ENCODE results near the gene GNG12.

The GNG12 gene

DNA sequence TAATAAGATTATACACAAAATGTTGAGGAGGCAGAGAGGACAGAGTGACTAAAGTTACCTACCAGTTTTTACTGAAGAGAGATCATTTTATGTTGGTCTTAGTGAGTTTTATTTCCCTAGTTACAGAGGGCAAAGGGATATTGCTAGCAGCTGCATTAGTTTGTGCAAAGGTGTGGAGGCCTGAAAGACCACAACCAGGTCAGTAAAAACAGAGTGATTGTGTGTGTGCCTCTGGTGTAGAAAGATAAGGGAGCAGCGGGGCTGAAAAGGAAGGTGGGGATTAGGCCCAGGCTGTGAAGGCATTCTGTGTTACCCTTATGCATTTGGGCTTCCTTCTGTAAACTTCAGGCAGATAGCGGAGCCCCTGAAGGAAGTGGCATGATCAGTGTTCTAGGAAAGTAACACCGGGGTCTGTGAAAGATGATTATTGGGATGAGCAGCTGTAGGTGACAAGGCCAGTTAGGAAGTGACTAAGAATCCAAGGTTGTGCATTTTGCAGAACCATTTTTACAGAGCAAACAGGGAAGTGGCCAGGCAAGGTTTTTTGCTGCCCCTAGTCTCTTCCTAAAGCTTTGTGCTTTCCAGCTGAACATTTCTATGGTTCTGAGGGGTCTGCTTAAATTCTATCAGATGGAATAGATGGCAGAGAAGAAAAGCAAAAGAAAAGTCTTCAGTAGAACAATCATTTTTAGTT is 144.6 kb downstream of the GNG12 start:
- TF ChIP-seq CTCF (IDR thresholded peaks at IDR 0.05; ENCODE audit: low read depth, low read length), result no peak

DNA sequence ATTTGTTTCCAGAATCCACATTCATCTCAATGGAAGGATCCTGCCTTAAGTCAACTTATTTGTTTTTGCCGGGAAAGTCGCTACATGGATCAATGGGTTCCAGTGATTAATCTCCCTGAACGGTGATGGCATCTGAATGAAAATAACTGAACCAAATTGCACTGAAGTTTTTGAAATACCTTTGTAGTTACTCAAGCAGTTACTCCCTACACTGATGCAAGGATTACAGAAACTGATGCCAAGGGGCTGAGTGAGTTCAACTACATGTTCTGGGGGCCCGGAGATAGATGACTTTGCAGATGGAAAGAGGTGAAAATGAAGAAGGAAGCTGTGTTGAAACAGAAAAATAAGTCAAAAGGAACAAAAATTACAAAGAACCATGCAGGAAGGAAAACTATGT is 145.6 kb downstream of the GNG12 start:
- no peak for TF ChIP-seq CTCF (IDR thresholded peaks at IDR 0.05; ENCODE audit: low read depth, low read length)
- no peak for DNase-seq (ENCODE audit: extremely low read depth, low read depth)

More for the DNA sequence above, 144.6 kb downstream of the GNG12 start:
- no peak for DNase-seq (ENCODE audit: extremely low read depth, low read depth)

DNA sequence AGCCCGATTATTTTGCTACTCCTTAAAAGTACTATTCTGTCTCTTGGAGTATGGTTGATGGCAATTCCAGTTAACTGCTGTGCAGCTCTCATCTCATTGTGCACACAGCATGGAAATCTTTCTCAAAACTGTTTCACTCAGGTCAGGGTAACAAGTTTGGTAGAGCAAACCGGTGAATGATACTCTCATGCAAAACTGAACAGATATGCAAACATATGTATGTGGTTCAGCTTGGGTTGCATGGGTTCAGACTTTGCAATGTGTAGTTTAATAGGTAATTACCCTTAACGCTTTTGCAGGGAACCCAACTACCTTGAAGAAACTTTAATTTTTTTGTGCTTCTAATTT is 146.1 kb downstream of the GNG12 start:
- no peak for DNase-seq (ENCODE audit: extremely low read depth, low read depth)
- TF ChIP-seq CTCF (IDR thresholded peaks at IDR 0.05; ENCODE audit: low read depth, low read length), result no peak

- DNase-seq (ENCODE audit: extremely low read depth, low read depth), result peak; percentile 96
- TF ChIP-seq CTCF (IDR thresholded peaks at IDR 0.05; ENCODE audit: low read depth, low read length), result no peak
Measured at GRCh38 chr1:67686267-67687197, 146.7 kb downstream of the GNG12 start.

DNA sequence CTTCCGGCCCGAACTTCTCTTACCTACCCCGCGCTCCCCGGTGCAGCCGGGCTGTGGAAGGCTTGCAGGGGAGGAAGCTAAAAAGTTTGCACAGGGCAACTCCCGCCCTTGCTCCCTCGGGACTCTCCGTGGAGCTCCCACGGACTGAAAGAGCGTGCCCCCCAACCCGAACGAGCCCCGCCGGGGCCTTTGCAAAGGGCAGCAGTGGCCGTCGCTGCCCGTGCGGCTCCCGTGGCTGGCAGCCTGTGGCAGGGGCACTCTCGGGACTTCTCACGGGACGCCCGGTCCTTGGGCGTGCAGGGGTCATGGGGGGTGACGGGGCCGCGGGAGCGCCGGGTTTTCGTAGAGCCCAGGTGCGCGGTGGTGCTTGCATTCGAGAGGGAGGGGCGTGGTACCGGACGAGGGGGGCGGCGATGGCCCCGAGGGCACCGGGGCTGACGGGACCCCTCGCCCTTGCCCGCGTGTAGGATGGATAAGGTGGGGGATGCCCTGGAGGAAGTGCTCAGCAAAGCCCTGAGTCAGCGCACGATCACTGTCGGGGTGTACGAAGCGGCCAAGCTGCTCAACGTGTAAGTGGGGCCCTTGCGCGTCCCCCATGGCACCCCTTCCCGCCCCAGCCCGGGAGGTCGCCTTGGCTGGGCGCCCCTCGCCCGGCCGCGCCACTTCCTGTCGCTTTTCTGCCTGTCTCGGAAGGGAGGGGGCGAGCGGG is 147.6 kb downstream of the GNG12 start:
- TF ChIP-seq CTCF (IDR thresholded peaks at IDR 0.05; ENCODE audit: low read depth, low read length), result no peak
- DNase-seq (ENCODE audit: extremely low read depth, low read depth), result no peak

DNA sequence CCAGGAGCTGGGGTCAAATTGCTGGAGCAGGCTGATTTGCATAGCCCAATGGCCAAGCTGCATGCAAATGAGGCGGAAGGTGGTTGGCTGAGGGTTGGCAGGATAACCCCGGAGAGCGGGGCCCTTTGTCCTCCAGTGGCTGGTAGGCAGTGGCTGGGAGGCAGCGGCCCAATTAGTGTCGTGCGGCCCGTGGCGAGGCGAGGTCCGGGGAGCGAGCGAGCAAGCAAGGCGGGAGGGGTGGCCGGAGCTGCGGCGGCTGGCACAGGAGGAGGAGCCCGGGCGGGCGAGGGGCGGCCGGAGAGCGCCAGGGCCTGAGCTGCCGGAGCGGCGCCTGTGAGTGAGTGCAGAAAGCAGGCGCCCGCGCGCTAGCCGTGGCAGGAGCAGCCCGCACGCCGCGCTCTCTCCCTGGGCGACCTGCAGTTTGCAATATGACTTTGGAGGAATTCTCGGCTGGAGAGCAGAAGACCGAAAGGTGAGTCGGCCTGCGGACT is 148.2 kb downstream of the GNG12 start, which contains the start of gene GADD45A:
Gene GADD45A (plus strand): TSS at position 135 of the 491 bp plus-strand sequence. CDS start 294 bp downstream, at position 429.
- TF ChIP-seq CTCF (IDR thresholded peaks at IDR 0.05; ENCODE audit: low read depth, low read length), result no peak
- peak; percentile 99 for DNase-seq (ENCODE audit: extremely low read depth, low read depth)
